PC-9 (cell line): ENCODE results near the gene MYO16. TPM values are rescaled to one million over a fixed set of nuclear protein-coding genes. Genes with fewer than 3 reads are reported as not detected.
A peak's percentile ranks its signal among the peaks of the same experiment; 100 is the strongest.

Source experiments
- BruUV-seq: library from RNA; stranded (reverse); fragments of 400-500 nt; replicated peaks from 2 replicates; lab custom pipeline; 2021; lab: Mats Ljungman, UMichigan
- CTCF ChIA-PET: fragments of 300-600 bp; sonication (Branson Sonifier 250); formaldehyde crosslinking; loops from one replicate; lab custom pipeline; 2022; ENCODE audit warnings: antibody characterized with exemption; lab: Charles Lee
- POLR2A ChIA-PET: fragments of 300-600 bp; sonication (Branson Sonifier 250); formaldehyde crosslinking; loops from one replicate; lab custom pipeline; 2022; ENCODE audit warnings: antibody characterized with exemption; ENCODE audit not compliant: unreplicated experiment; lab: Charles Lee
- DNase-seq, 2 experiments: peaks; one replicate each; pipeline versions ENCODE4 v3.0.0 to v3.0.0-alpha.2; 2015 to 2022; ENCODE audit warnings: mixed read lengths in 1 of 2
- H2AFZ ChIP-seq: fragments of 200-600 bp; sonication (generic); 2 replicates; pipeline ENCODE4 v1.8.1; 2017; ENCODE audit warnings: antibody characterized with exemption
- H3F3A ChIP-seq: fragments of 200-600 bp; sonication (generic); 2 replicates; pipeline ENCODE4 v1.8.1; 2017; ENCODE audit warnings: antibody characterized with exemption, mild to moderate bottlenecking, low read depth; ENCODE audit not compliant: insufficient read depth
- H3K27ac ChIP-seq: fragments of 200-600 bp; sonication (generic); 2 replicates; pipeline ENCODE4 v1.6.1; 2016; ENCODE audit warnings: mixed run types
- H3K27me3 ChIP-seq: fragments of 200-600 bp; sonication (generic); 2 replicates; pipeline ENCODE4 v1.6.1; 2016; ENCODE audit warnings: low read depth, mixed run types; ENCODE audit not compliant: insufficient read depth
- H3K36me3 ChIP-seq: fragments of 200-600 bp; sonication (generic); 2 replicates; pipeline ENCODE4 v1.6.1; 2016; ENCODE audit warnings: low read depth, mixed run types
- H3K4me1 ChIP-seq: fragments of 200-600 bp; sonication (generic); replicated peaks from 2 replicates; pipeline ENCODE4 v1.6.1; 2016; ENCODE audit warnings: mixed run types; ENCODE audit not compliant: insufficient read depth
- H3K4me2 ChIP-seq: fragments of 200-600 bp; sonication (generic); 2 replicates; pipeline ENCODE4 v1.6.1; 2017; ENCODE audit warnings: mixed run types
- H3K4me3 ChIP-seq: fragments of 200-600 bp; sonication (generic); 2 replicates; pipeline ENCODE4 v1.6.1; 2016; ENCODE audit warnings: mixed run types
- H3K79me2 ChIP-seq: fragments of 200-600 bp; sonication (generic); 2 replicates; pipeline ENCODE4 v1.6.1; 2017; ENCODE audit warnings: low read depth, mixed run types
- H3K9me2 ChIP-seq: fragments of 200-600 bp; sonication (generic); 2 replicates; pipeline ENCODE4 v1.8.1; 2017; ENCODE audit warnings: mild to moderate bottlenecking; ENCODE audit not compliant: insufficient read depth
- H3K9me3 ChIP-seq: fragments of 200-600 bp; sonication (generic); 2 replicates; pipeline ENCODE4 v1.8.1; 2016; ENCODE audit warnings: low read depth; ENCODE audit not compliant: insufficient read depth
- H4K20me1 ChIP-seq: fragments of 200-600 bp; sonication (generic); 2 replicates; pipeline ENCODE4 v1.8.1; 2017; ENCODE audit not compliant: insufficient read depth
- EZH2 ChIP-seq: fragments of 200-600 bp; sonication (generic); IDR thresholded peaks from 2 replicates; pipeline ENCODE4 v1.8.0; 2017; ENCODE audit warnings: antibody characterized with exemption, low read depth
- intact Hi-C: fragments of 100-400 bp; cut with micrococcal nuclease; formaldehyde crosslinking; loops from one replicate; pipeline ENCODE4 v1.10.0; 2022; ENCODE audit not compliant: unreplicated experiment
- total RNA-seq: library from RNA; stranded (reverse); gene quantifications from 2 replicates; pipeline ENCODE4 v1.2.3, GENCODE V29; 2021
- TF ChIP-seq, protein P1 (sequence below): fragments of 200-600 bp; sonication (generic); conservative IDR thresholded peaks from 2 replicates; pipeline ENCODE4 v1.6.1; 2017; ENCODE audit warnings: mixed run types, antibody characterized with exemption, mild to moderate bottlenecking, moderate library complexity

Gene MYO16
- total RNA-seq, 1 experiment from 2014 or later = 0.59 TPM

GRCh38 chr13:109255141-109255856 lies 625.9 kb downstream of the MYO16 start:
- peaks cover 66% of the 10 kb centered on the region for H3K36me3 ChIP-seq
- no peak for TF ChIP-seq EZH2
- TF ChIP-seq, protein P1, sequence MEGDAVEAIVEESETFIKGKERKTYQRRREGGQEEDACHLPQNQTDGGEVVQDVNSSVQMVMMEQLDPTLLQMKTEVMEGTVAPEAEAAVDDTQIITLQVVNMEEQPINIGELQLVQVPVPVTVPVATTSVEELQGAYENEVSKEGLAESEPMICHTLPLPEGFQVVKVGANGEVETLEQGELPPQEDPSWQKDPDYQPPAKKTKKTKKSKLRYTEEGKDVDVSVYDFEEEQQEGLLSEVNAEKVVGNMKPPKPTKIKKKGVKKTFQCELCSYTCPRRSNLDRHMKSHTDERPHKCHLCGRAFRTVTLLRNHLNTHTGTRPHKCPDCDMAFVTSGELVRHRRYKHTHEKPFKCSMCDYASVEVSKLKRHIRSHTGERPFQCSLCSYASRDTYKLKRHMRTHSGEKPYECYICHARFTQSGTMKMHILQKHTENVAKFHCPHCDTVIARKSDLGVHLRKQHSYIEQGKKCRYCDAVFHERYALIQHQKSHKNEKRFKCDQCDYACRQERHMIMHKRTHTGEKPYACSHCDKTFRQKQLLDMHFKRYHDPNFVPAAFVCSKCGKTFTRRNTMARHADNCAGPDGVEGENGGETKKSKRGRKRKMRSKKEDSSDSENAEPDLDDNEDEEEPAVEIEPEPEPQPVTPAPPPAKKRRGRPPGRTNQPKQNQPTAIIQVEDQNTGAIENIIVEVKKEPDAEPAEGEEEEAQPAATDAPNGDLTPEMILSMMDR = no peak
- H3F3A ChIP-seq = peaks cover 58% of the 10 kb centered on the region
- H3K27me3 ChIP-seq = no peaks in the 10 kb centered on the region
- intact Hi-C loops = no loop called here
- DNase-seq = no peak
- no peak overlapping the region for H2AFZ ChIP-seq
- peaks cover 37% of the 10 kb centered on the region for H3K9me3 ChIP-seq
- H3K4me3 ChIP-seq = no peak overlapping the region
- H3K4me2 ChIP-seq = no peak overlapping the region
- ChIA-PET CTCF (no interaction called here), POLR2A (no interaction called here)
- H3K4me1 ChIP-seq = peaks cover 48% of the 10 kb centered on the region
- peak overlapping the region; percentile 97 for H3K27ac ChIP-seq
- H4K20me1 ChIP-seq = no peaks in the 10 kb centered on the region
- peaks cover 93% of the 10 kb centered on the region for H3K79me2 ChIP-seq
- no peaks in the 10 kb centered on the region for H3K9me2 ChIP-seq
- no TSS peak for BruUV-seq

DNA sequence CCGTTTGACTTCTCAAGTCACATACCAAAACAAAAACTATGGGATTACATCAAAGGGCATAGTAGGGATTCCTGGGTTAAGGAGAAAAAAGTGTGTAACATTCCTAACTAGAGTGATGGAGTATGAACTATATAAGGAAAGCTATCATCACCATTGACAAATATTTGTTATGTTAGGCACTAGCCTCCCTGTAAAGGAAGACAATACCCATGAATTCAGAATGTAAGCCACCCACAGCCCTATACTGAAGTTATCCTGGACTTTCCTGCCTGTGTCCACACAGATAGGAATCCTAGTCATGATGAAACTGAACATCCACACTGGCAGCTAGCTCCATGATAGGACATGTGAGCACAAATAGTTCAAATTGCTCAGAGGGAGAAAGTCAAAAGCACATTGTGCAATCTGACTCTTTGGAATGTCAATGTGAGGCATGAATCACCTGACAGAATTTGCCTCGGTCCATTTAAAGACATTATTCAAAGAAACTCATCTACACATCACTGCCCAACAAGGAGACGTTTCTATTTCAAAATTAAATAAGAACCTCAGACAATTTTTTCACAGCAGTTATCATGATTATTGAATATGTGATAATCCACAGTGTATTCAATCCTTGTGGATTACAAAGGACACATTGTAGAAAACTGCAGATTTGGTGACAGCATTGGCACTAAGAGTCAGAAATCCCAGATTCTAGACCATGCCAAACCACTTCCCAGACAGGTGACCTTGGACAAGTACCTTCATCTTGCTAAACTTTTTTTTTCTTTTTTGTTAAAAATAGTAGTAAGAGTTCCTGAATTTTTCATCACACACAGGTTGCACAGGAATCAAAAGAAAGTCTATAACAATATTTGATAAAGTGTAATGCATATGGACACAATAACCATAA lies 627.7 kb downstream of the MYO16 start:
- H3K4me3 ChIP-seq = peak overlapping the region; percentile 10; the same call in 1 of the 2 replicates
- intact Hi-C loops = loop anchor here (1.0 to 2.0 kb wide), 2 partner anchors 14 to 46 kb away; no protein-coding TSS in a partner anchor
- peaks cover 45% of the 10 kb centered on the region for H3F3A ChIP-seq
- CTCF ChIA-PET = no interaction called here
- TSS peak; percentile 89 for BruUV-seq
- peaks cover 66% of the 10 kb centered on the region for H3K36me3 ChIP-seq
- no peak overlapping the region for H2AFZ ChIP-seq
- POLR2A ChIA-PET = interaction anchor here (0.5 to 0.7 kb wide), 8 partner anchors 8 to 1455 kb away, joined by 3 to 17 read pairs (median 6); no protein-coding TSS in a partner anchor
- H3K79me2 ChIP-seq = peaks cover 93% of the 10 kb centered on the region
- peak overlapping the region; percentile 97 for H3K27ac ChIP-seq
- peaks cover 33% of the 10 kb centered on the region for H3K9me3 ChIP-seq
- DNase-seq = peak; percentile 63 to 100
- TF ChIP-seq, protein P1 = no peak
- no peak for TF ChIP-seq EZH2
- no peaks in the 10 kb centered on the region for H3K9me2 ChIP-seq
- H4K20me1 ChIP-seq = no peaks in the 10 kb centered on the region
- H3K4me2 ChIP-seq = peak overlapping the region; percentile 56
- peaks cover 57% of the 10 kb centered on the region for H3K4me1 ChIP-seq
- H3K27me3 ChIP-seq = no peaks in the 10 kb centered on the region
